Measurements from ENCODE around the gene TSPAN18.

DNA sequence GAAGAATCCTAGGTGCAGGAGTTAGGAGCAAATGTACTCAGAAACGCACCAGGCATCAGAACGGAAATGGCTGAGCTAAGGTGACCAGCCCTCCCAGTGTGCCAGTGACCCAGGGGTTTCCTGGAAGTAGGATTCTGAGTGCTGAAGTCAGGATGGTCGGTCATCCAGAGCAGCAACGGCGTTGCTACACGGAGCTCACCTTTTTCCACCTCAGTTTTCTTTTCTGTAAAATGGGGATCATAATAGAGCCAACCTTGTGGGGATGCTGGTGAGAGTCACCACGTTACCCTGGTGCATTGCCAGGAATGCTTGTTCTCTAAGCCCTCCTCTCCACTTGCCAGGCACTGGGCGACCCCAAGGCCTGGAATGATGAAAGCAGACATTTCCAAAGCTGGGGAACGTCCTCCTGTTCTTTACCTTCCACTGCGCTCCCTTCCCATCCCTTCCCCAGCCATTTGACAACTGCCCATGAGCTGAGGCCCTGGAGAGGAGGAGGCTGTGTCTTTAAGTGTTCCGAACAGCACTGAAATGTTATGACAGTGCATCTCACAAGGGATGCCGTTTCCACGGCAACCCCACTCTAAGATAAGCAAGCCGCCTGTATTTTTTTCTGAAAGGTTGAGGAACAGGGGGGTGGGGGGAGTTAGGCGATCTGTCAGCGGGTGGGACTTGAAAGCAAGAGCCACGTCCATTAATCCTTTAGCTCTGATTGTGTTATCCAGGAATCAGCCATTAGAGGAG lies 66.8 kb downstream of the TSPAN18 start:
- TF ChIP-seq CTCF (IDR thresholded peaks at IDR 0.05) (no peak), POLR2AphosphoS5 (IDR thresholded peaks at IDR 0.05) (no peak), POLR2A (IDR thresholded peaks at IDR 0.05) (no peak)
